ENCODE data around the gene SDK2. TPM values are rescaled to one million over a fixed set of nuclear protein-coding genes. Genes with fewer than 3 reads are reported as not detected.

Gene SDK2
- total and polyA plus RNA-seq, 4 experiments from 2014 or later, result 0.49 to 2.9 (median 2.2) TPM; not detected in 1

- no peaks in the 10 kb centered on the region for H3K9me3 ChIP-seq (ENCODE audit: control insufficient read depth in 1 of 2, low read length in 2 of 2)
- H3K9me3 Mint-ChIP-seq, result no peaks in the 10 kb centered on the region
- ChIA-PET CTCF (ENCODE audit: partially characterized antibody) (interaction anchor here (1.1 kb wide), 1 partner anchor 9 kb away, joined by 3 read pairs; no protein-coding TSS in a partner anchor), POLR2A (ENCODE audit: partially characterized antibody) (no interaction called here)
- intact Hi-C loops (cut with micrococcal nuclease), result no loop called here
- H3K27ac Mint-ChIP-seq, result no peak overlapping the region
- no peak for DNase-seq
- peaks cover 0 to 1% (median 0%) of the 10 kb centered on the region in 4 donors for H3K4me1 Mint-ChIP-seq
- no peak overlapping the region for H3K4me3 ChIP-seq (ENCODE audit: low read length in 2 of 2)
- no peaks in the 10 kb centered on the region for H3K4me1 ChIP-seq (ENCODE audit: insufficient read depth, low read length)
- H3K27ac ChIP-seq (ENCODE audit: low read depth, low read length), result no peak overlapping the region
- no peaks in the 10 kb centered on the region for H3K27me3 Mint-ChIP-seq
- no peaks in the 10 kb centered on the region for H3K27me3 ChIP-seq (ENCODE audit: insufficient read depth, low read length)
- no peaks in the 10 kb centered on the region for H3K36me3 ChIP-seq (ENCODE audit: insufficient read depth, low read length)
- no peak overlapping the region for H3K4me3 Mint-ChIP-seq
- no peaks in the 10 kb centered on the region for H3K36me3 Mint-ChIP-seq
Measured at GRCh38 chr17:73522107-73522506, 122.1 kb downstream of the SDK2 start.

GRCh38 chr17:73521376-73521775 is 122.9 kb downstream of the SDK2 start:
- H3K27me3 ChIP-seq (ENCODE audit: insufficient read depth, low read length), result no peaks in the 10 kb centered on the region
- Mint-ChIP-seq H3K27me3 (peaks cover 0 to 2% of the 10 kb centered on the region in 2 donors), H3K4me3 (no peak overlapping the region), H3K4me1 (peaks cover 0 to 1% (median 0%) of the 10 kb centered on the region in 4 donors), H3K36me3 (no peaks in the 10 kb centered on the region), H3K9me3 (peaks cover 0 to 1% (median 0%) of the 10 kb centered on the region in 8 donors), H3K27ac (peak overlapping the region in 1 of 7 donors; percentile 25)
- POLR2A ChIA-PET (ENCODE audit: partially characterized antibody), result no interaction called here
- H3K4me3 ChIP-seq (ENCODE audit: low read length in 2 of 2), result no peak overlapping the region
- CTCF ChIA-PET (ENCODE audit: partially characterized antibody), result no interaction called here
- no peaks in the 10 kb centered on the region for H3K36me3 ChIP-seq (ENCODE audit: insufficient read depth, low read length)
- no peaks in the 10 kb centered on the region for H3K4me1 ChIP-seq (ENCODE audit: insufficient read depth, low read length)
- no peak for DNase-seq
- H3K27ac ChIP-seq (ENCODE audit: low read depth, low read length), result no peak overlapping the region
- no peaks in the 10 kb centered on the region for H3K9me3 ChIP-seq (ENCODE audit: control insufficient read depth in 1 of 2, low read length in 2 of 2)
- intact Hi-C loops (cut with micrococcal nuclease), result no loop called here

GRCh38 chr17:73520369-73520761 is 123.9 kb downstream of the SDK2 start:
- Histone ChIP-seq H3K36me3 (ENCODE audit: insufficient read depth, low read length) (no peaks in the 10 kb centered on the region), H3K27me3 (ENCODE audit: insufficient read depth, low read length) (no peaks in the 10 kb centered on the region), H3K4me3 (ENCODE audit: low read length in 2 of 2) (no peak overlapping the region), H3K4me1 (ENCODE audit: insufficient read depth, low read length) (no peaks in the 10 kb centered on the region), H3K9me3 (ENCODE audit: control insufficient read depth in 1 of 2, low read length in 2 of 2) (no peaks in the 10 kb centered on the region), H3K27ac (ENCODE audit: low read depth, low read length) (no peak overlapping the region)
- H3K27me3 Mint-ChIP-seq, result peaks cover 0 to 2% of the 10 kb centered on the region in 2 donors
- CTCF ChIA-PET (ENCODE audit: partially characterized antibody), result no interaction called here
- peaks cover 0 to 2% (median 0%) of the 10 kb centered on the region in 8 donors for H3K9me3 Mint-ChIP-seq
- POLR2A ChIA-PET (ENCODE audit: partially characterized antibody), result no interaction called here
- no peaks in the 10 kb centered on the region for H3K36me3 Mint-ChIP-seq
- no peaks in the 10 kb centered on the region for H3K4me1 Mint-ChIP-seq
- intact Hi-C loops (cut with micrococcal nuclease), result no loop called here
- no peak overlapping the region for H3K27ac Mint-ChIP-seq
- DNase-seq, result no peak
- H3K4me3 Mint-ChIP-seq, result no peak overlapping the region

- no peaks in the 10 kb centered on the region for H3K4me1 ChIP-seq (ENCODE audit: insufficient read depth, low read length)
- no peaks in the 10 kb centered on the region for H3K36me3 Mint-ChIP-seq
- no peak overlapping the region for H3K4me3 ChIP-seq (ENCODE audit: low read length in 2 of 2)
- H3K27ac ChIP-seq (ENCODE audit: low read depth, low read length), result no peak overlapping the region
- peaks cover 0 to 2% of the 10 kb centered on the region in 2 donors for H3K27me3 Mint-ChIP-seq
- H3K36me3 ChIP-seq (ENCODE audit: insufficient read depth, low read length), result no peaks in the 10 kb centered on the region
- H3K4me1 Mint-ChIP-seq, result no peaks in the 10 kb centered on the region
- no peak overlapping the region for H3K4me3 Mint-ChIP-seq
- CTCF ChIA-PET (ENCODE audit: partially characterized antibody), result no interaction called here
- no peaks in the 10 kb centered on the region for H3K9me3 ChIP-seq (ENCODE audit: control insufficient read depth in 1 of 2, low read length in 2 of 2)
- H3K9me3 Mint-ChIP-seq, result peaks cover 0 to 2% (median 0%) of the 10 kb centered on the region in 8 donors
- POLR2A ChIA-PET (ENCODE audit: partially characterized antibody), result no interaction called here
- intact Hi-C loops (cut with micrococcal nuclease), result no loop called here
- no peaks in the 10 kb centered on the region for H3K27me3 ChIP-seq (ENCODE audit: insufficient read depth, low read length)
- no peak for DNase-seq
- no peak overlapping the region for H3K27ac Mint-ChIP-seq
Measured at GRCh38 chr17:73519714-73520368, 124.4 kb downstream of the SDK2 start.

GRCh38 chr17:73519011-73519410 is 125.2 kb downstream of the SDK2 start:
- no peaks in the 10 kb centered on the region for H3K27me3 ChIP-seq (ENCODE audit: insufficient read depth, low read length)
- CTCF ChIA-PET (ENCODE audit: partially characterized antibody), result no interaction called here
- Mint-ChIP-seq H3K9me3 (peaks cover 0 to 2% (median 0%) of the 10 kb centered on the region in 8 donors), H3K4me3 (no peak overlapping the region), H3K27me3 (peaks cover 0 to 2% of the 10 kb centered on the region in 2 donors), H3K4me1 (no peaks in the 10 kb centered on the region), H3K27ac (no peak overlapping the region), H3K36me3 (no peaks in the 10 kb centered on the region)
- DNase-seq, result no peak
- H3K27ac ChIP-seq (ENCODE audit: low read depth, low read length), result no peak overlapping the region
- no peaks in the 10 kb centered on the region for H3K4me1 ChIP-seq (ENCODE audit: insufficient read depth, low read length)
- POLR2A ChIA-PET (ENCODE audit: partially characterized antibody), result no interaction called here
- intact Hi-C loops (cut with micrococcal nuclease), result no loop called here
- no peak overlapping the region for H3K4me3 ChIP-seq (ENCODE audit: low read length in 2 of 2)
- no peaks in the 10 kb centered on the region for H3K9me3 ChIP-seq (ENCODE audit: control insufficient read depth in 1 of 2, low read length in 2 of 2)
- H3K36me3 ChIP-seq (ENCODE audit: insufficient read depth, low read length), result no peaks in the 10 kb centered on the region

- Mint-ChIP-seq H3K4me1 (no peaks in the 10 kb centered on the region), H3K27ac (peak overlapping the region in 1 of 7 donors; percentile 29), H3K4me3 (no peak overlapping the region), H3K9me3 (peaks cover 0 to 2% (median 0%) of the 10 kb centered on the region in 8 donors), H3K27me3 (peaks cover 0 to 2% of the 10 kb centered on the region in 2 donors), H3K36me3 (no peaks in the 10 kb centered on the region)
- no peak for DNase-seq
- no peaks in the 10 kb centered on the region for H3K36me3 ChIP-seq (ENCODE audit: insufficient read depth, low read length)
- no peaks in the 10 kb centered on the region for H3K27me3 ChIP-seq (ENCODE audit: insufficient read depth, low read length)
- H3K4me1 ChIP-seq (ENCODE audit: insufficient read depth, low read length), result no peaks in the 10 kb centered on the region
- ChIA-PET POLR2A (ENCODE audit: partially characterized antibody) (no interaction called here), CTCF (ENCODE audit: partially characterized antibody) (no interaction called here)
- H3K9me3 ChIP-seq (ENCODE audit: control insufficient read depth in 1 of 2, low read length in 2 of 2), result no peaks in the 10 kb centered on the region
- intact Hi-C loops (cut with micrococcal nuclease), result no loop called here
- no peak overlapping the region for H3K4me3 ChIP-seq (ENCODE audit: low read length in 2 of 2)
- H3K27ac ChIP-seq (ENCODE audit: low read depth, low read length), result no peak overlapping the region
Measured at GRCh38 chr17:73516431-73516830, 127.8 kb downstream of the SDK2 start.

GRCh38 chr17:73514146-73514863 is 129.9 kb downstream of the SDK2 start:
- Mint-ChIP-seq H3K4me1 (no peaks in the 10 kb centered on the region), H3K9me3 (peaks cover 0 to 2% (median 0%) of the 10 kb centered on the region in 8 donors), H3K27ac (no peak overlapping the region), H3K4me3 (no peak overlapping the region), H3K27me3 (peaks cover 0 to 2% of the 10 kb centered on the region in 2 donors), H3K36me3 (no peaks in the 10 kb centered on the region)
- H3K27me3 ChIP-seq (ENCODE audit: insufficient read depth, low read length), result no peaks in the 10 kb centered on the region
- no peaks in the 10 kb centered on the region for H3K4me1 ChIP-seq (ENCODE audit: insufficient read depth, low read length)
- ChIA-PET POLR2A (ENCODE audit: partially characterized antibody) (no interaction called here), CTCF (ENCODE audit: partially characterized antibody) (interaction anchor here (1.3 kb wide), 1 partner anchor 10 kb away, joined by 4 read pairs; no protein-coding TSS in a partner anchor)
- intact Hi-C loops (cut with micrococcal nuclease), result no loop called here
- no peak overlapping the region for H3K27ac ChIP-seq (ENCODE audit: low read depth, low read length)
- DNase-seq, result no peak
- no peaks in the 10 kb centered on the region for H3K36me3 ChIP-seq (ENCODE audit: insufficient read depth, low read length)
- no peak overlapping the region for H3K4me3 ChIP-seq (ENCODE audit: low read length in 2 of 2)
- no peaks in the 10 kb centered on the region for H3K9me3 ChIP-seq (ENCODE audit: control insufficient read depth in 1 of 2, low read length in 2 of 2)
